ENCODE results near the gene CDC25B.
A peak's percentile ranks its signal among the peaks of the same experiment; 100 is the strongest.

The CDC25B gene

DNA sequence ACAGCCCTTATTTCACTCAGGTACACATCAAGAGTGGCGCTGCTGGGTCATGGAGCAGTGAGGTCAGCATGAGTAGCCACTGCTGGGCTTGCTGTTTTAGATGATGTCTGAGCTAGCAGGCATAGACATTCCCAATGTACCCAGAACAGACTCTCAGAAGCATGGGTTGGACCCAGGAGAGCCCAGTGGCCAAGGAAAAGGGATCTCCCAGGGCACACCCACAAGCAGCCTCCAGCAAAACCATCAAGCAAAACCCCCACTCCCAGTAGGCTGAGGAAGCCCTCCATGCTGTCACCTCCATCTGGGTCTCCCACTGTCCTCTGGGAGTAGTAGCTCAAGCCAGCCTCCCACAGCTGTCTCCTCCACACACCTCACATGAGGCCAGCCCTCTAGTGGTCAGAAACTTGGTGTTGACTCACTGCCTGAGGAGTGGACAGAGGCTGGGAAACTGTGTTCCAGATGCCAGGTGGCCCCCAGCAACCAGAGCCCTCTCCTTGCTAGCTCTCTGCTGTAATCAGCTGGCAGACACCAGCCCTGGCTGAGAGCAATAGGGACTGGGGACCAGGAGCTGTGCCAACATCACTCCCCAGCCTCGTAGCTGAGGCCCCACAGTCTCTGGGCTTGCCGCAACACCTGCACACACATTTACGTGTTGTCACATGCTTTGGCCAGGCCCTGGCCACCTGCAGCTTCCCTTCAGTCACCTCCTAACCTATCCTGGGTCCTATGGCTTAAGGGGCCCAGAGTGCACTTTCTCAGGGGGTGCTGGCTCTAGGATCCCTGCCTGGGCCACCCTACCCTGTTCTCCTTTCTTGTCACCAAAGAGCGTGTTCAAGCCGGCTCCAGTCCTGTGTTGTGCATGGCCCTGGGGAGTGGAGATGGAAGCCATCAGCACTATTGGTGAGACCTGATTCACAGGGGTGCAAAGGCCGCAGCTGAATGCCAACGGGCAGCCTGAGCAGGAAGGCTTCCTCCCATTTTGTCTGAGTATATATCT lies 22.3 kb downstream of the CDC25B start:
- Histone ChIP-seq H3K9me3 (ENCODE audit: control insufficient read depth, insufficient read depth, low read depth, low read length) (no peaks in the 10 kb centered on the region), H3K36me3 (ENCODE audit: control insufficient read depth in 2 of 2, insufficient read depth in 1 of 2, low read length in 2 of 2) (peaks cover 4 to 17% of the 10 kb centered on the region in 2 experiments; a peak in 2 of 3 replicates), H3K4me3 (ENCODE audit: low read depth, low read length) (no peak overlapping the region), H3K27ac (ENCODE audit: extremely low read depth, low read depth, low read length) (0 out of 2 replicates have a peak overlapping the region, but pooled peaks have one; percentile 3), H3K4me1 (ENCODE audit: control insufficient read depth, insufficient read depth, low read length) (peaks cover 7% of the 10 kb centered on the region; the same call in 1 of the 2 replicates)
- ChIA-PET POLR2A (interaction anchor here (0.6 to 4.4 kb wide), 12 partner anchors 9 to 133 kb away, joined by 3 to 40 read pairs (median 4); partner anchors contain the start of genes ADISSP, CDC25B and CENPB), CTCF (interaction anchor here (0.6 to 5.8 kb wide), 26 partner anchors 9 to 274 kb away, joined by 3 to 142 read pairs (median 4); partner anchors contain the start of genes ADISSP, CDC25B, CENPB and SPEF1)
- TF ChIP-seq ZNF37A (tag by site-specific recombination; IDR thresholded peaks at IDR 0.05) (no peak), GLIS2 (tag by site-specific recombination; IDR thresholded peaks at IDR 0.05) (peak; percentile 53), ZSCAN16 (tag by site-specific recombination; IDR thresholded peaks at IDR 0.05) (no peak), OSR2 (tag by site-specific recombination; IDR thresholded peaks at IDR 0.05) (peak; percentile 62), ZNF514 (tag by site-specific recombination; IDR thresholded peaks at IDR 0.05) (no peak), PRDM1 (tag by site-specific recombination; IDR thresholded peaks at IDR 0.05) (no peak), ZNF76 (tag by site-specific recombination; IDR thresholded peaks at IDR 0.05; ENCODE audit: borderline replicate concordance, low read depth) (no peak), ZNF510 (tag by site-specific recombination; IDR thresholded peaks at IDR 0.05; ENCODE audit: insufficient replicate concordance) (no peak), ZNF549 (tag by site-specific recombination; IDR thresholded peaks at IDR 0.05) (no peak), ZNF311 (tag by site-specific recombination; IDR thresholded peaks at IDR 0.05; ENCODE audit: borderline replicate concordance) (no peak), IKZF3 (tag by site-specific recombination; IDR thresholded peaks at IDR 0.05) (no peak), ZBTB7A (tag by site-specific recombination; IDR thresholded peaks at IDR 0.05; ENCODE audit: low read depth) (no peak), YY2 (tag by site-specific recombination; IDR thresholded peaks at IDR 0.05) (no peak), ZNF624 (tag by site-specific recombination; IDR thresholded peaks at IDR 0.05) (no peak), ZNF341 (tag by site-specific recombination; IDR thresholded peaks at IDR 0.05; ENCODE audit: low read depth) (peak; percentile 68), ZBTB1 (tag by site-specific recombination; IDR thresholded peaks at IDR 0.05) (no peak), ZNF19 (tag by site-specific recombination; IDR thresholded peaks at IDR 0.05; ENCODE audit: low read depth) (no peak), ZNF701 (tag by site-specific recombination; IDR thresholded peaks at IDR 0.05) (no peak), GFI1B (tag by site-specific recombination; IDR thresholded peaks at IDR 0.05) (no peak), HOXC10 (CRISPR knock-in tag; IDR thresholded peaks at IDR 0.05) (no peak), ZNF501 (tag by site-specific recombination; IDR thresholded peaks at IDR 0.05) (no peak)
- TF ChIP-seq, protein P1, sequence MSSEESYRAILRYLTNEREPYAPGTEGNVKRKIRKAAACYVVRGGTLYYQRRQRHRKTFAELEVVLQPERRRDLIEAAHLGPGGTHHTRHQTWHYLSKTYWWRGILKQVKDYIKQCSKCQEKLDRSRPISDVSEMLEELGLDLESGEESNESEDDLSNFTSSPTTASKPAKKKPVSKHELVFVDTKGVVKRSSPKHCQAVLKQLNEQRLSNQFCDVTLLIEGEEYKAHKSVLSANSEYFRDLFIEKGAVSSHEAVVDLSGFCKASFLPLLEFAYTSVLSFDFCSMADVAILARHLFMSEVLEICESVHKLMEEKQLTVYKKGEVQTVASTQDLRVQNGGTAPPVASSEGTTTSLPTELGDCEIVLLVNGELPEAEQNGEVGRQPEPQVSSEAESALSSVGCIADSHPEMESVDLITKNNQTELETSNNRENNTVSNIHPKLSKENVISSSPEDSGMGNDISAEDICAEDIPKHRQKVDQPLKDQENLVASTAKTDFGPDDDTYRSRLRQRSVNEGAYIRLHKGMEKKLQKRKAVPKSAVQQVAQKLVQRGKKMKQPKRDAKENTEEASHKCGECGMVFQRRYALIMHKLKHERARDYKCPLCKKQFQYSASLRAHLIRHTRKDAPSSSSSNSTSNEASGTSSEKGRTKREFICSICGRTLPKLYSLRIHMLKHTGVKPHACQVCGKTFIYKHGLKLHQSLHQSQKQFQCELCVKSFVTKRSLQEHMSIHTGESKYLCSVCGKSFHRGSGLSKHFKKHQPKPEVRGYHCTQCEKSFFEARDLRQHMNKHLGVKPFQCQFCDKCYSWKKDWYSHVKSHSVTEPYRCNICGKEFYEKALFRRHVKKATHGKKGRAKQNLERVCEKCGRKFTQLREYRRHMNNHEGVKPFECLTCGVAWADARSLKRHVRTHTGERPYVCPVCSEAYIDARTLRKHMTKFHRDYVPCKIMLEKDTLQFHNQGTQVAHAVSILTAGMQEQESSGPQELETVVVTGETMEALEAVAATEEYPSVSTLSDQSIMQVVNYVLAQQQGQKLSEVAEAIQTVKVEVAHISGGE (tag by site-specific recombination; conservative IDR thresholded peaks at IDR 0.05; ENCODE audit: low read depth) = no peak
- TF ChIP-seq, protein P2, sequence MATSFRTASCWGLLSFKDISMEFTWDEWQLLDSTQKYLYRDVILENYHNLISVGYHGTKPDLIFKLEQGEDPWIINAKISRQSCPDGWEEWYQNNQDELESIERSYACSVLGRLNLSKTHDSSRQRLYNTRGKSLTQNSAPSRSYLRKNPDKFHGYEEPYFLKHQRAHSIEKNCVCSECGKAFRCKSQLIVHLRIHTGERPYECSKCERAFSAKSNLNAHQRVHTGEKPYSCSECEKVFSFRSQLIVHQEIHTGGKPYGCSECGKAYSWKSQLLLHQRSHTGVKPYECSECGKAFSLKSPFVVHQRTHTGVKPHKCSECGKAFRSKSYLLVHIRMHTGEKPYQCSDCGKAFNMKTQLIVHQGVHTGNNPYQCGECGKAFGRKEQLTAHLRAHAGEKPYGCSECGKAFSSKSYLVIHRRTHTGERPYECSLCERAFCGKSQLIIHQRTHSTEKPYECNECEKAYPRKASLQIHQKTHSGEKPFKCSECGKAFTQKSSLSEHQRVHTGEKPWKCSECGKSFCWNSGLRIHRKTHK (tag by site-specific recombination; IDR thresholded peaks at IDR 0.05) = no peak
- TF ChIP-seq, protein P3, sequence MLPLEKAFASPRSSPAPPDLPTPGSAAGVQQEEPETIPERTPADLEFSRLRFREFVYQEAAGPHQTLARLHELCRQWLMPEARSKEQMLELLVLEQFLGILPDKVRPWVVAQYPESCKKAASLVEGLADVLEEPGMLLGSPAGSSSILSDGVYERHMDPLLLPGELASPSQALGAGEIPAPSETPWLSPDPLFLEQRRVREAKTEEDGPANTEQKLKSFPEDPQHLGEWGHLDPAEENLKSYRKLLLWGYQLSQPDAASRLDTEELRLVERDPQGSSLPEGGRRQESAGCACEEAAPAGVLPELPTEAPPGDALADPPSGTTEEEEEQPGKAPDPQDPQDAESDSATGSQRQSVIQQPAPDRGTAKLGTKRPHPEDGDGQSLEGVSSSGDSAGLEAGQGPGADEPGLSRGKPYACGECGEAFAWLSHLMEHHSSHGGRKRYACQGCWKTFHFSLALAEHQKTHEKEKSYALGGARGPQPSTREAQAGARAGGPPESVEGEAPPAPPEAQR (tag by site-specific recombination; IDR thresholded peaks at IDR 0.05) = no peak
- TF ChIP-seq, protein P4, sequence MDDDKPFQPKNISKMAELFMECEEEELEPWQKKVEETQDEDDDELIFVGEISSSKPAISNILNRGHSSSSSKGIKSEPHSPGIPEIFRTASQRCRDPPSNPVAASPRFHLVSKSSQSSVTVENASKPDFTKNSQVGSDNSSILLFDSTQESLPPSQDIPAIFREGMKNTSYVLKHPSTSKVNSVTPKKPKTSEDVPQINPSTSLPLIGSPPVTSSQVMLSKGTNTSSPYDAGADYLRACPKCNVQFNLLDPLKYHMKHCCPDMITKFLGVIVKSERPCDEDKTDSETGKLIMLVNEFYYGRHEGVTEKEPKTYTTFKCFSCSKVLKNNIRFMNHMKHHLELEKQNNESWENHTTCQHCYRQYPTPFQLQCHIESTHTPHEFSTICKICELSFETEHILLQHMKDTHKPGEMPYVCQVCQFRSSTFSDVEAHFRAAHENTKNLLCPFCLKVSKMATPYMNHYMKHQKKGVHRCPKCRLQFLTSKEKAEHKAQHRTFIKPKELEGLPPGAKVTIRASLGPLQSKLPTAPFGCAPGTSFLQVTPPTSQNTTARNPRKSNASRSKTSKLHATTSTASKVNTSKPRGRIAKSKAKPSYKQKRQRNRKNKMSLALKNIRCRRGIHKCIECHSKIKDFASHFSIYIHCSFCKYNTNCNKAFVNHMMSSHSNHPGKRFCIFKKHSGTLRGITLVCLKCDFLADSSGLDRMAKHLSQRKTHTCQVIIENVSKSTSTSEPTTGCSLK (tag by site-specific recombination; IDR thresholded peaks at IDR 0.05) = no peak
- TF ChIP-seq, protein P5, sequence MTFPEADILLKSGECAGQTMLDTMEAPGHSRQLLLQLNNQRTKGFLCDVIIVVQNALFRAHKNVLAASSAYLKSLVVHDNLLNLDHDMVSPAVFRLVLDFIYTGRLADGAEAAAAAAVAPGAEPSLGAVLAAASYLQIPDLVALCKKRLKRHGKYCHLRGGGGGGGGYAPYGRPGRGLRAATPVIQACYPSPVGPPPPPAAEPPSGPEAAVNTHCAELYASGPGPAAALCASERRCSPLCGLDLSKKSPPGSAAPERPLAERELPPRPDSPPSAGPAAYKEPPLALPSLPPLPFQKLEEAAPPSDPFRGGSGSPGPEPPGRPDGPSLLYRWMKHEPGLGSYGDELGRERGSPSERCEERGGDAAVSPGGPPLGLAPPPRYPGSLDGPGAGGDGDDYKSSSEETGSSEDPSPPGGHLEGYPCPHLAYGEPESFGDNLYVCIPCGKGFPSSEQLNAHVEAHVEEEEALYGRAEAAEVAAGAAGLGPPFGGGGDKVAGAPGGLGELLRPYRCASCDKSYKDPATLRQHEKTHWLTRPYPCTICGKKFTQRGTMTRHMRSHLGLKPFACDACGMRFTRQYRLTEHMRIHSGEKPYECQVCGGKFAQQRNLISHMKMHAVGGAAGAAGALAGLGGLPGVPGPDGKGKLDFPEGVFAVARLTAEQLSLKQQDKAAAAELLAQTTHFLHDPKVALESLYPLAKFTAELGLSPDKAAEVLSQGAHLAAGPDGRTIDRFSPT (tag by site-specific recombination; IDR thresholded peaks at IDR 0.05) = no peak

All from HEK293 (cell line).